ENCODE measurements around the gene G2E3.

DNA sequence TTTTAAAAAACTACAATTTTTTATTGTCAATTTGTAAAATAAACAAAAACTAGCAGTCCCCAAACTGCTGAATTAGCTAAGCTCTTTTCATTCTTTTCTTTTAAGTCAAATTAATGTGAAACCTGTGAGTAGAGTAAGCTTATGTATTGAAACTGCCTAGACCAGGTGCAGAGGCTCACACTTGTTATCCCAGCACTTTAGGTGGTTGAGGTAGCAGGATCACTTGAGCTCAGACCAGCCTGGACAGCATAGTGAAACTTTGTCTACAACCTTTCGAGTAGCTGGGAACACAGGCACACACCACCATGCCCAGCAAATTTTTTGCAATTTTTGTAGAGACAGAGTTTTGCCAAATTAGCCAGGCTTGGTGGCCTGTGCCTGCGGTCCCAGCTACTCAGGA lies 89.5 kb downstream of the G2E3 start:
- no peak for TF ChIP-seq POLR2A (IDR thresholded peaks at IDR 0.05)
- TF ChIP-seq, protein P1, sequence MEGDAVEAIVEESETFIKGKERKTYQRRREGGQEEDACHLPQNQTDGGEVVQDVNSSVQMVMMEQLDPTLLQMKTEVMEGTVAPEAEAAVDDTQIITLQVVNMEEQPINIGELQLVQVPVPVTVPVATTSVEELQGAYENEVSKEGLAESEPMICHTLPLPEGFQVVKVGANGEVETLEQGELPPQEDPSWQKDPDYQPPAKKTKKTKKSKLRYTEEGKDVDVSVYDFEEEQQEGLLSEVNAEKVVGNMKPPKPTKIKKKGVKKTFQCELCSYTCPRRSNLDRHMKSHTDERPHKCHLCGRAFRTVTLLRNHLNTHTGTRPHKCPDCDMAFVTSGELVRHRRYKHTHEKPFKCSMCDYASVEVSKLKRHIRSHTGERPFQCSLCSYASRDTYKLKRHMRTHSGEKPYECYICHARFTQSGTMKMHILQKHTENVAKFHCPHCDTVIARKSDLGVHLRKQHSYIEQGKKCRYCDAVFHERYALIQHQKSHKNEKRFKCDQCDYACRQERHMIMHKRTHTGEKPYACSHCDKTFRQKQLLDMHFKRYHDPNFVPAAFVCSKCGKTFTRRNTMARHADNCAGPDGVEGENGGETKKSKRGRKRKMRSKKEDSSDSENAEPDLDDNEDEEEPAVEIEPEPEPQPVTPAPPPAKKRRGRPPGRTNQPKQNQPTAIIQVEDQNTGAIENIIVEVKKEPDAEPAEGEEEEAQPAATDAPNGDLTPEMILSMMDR (IDR thresholded peaks at IDR 0.05) = no peak
